GM21447 (cell line): ENCODE data around the gene NLN.
"Not testable (repeated sequence)": the region's sequence is repeated elsewhere in the genome, so short reads cannot be mapped to it uniquely, and the experiment has no call there.

Experiments
- ATAC-seq: cut with Tn5 transposase; IDR thresholded peaks from one replicate; pipeline ENCODE4 v1.9.1; 2021; ENCODE audit not compliant: unreplicated experiment

Gene NLN

GRCh38 chr5:65769539-65769938 lies 47.5 kb downstream of the NLN start:
- ATAC-seq: no peak

- no peak for ATAC-seq
These were observed 49.3 kb downstream of the NLN start for GRCh38 chr5:65771266-65771665.

GRCh38 chr5:65772963-65773362 lies 51.0 kb downstream of the NLN start:
- not testable (repeated sequence) for ATAC-seq

GRCh38 chr5:65774346-65774745 lies 52.3 kb downstream of the NLN start:
- no peak for ATAC-seq

GRCh38 chr5:65775476-65775875 lies 53.5 kb downstream of the NLN start:
- ATAC-seq: no peak

GRCh38 chr5:65776441-65777141 lies 54.6 kb downstream of the NLN start:
- no peak for ATAC-seq

- no peak for ATAC-seq
These were observed 56.1 kb downstream of the NLN start for GRCh38 chr5:65778126-65778525.

- ATAC-seq: no peak
These were observed 57.6 kb downstream of the NLN start for GRCh38 chr5:65779643-65780042.

- ATAC-seq: not testable (repeated sequence)
These were observed 66.3 kb downstream of the NLN start for GRCh38 chr5:65788296-65788695.

- ATAC-seq: no peak
These were observed 68.6 kb downstream of the NLN start for GRCh38 chr5:65790371-65791163.

GRCh38 chr5:65791712-65792673 lies 70.0 kb downstream of the NLN start:
- no peak for ATAC-seq

- no peak for ATAC-seq
These were observed 74.3 kb downstream of the NLN start for GRCh38 chr5:65796269-65796668.

- no peak for ATAC-seq
These were observed 74.8 kb downstream of the NLN start for GRCh38 chr5:65796751-65797316.

GRCh38 chr5:65797481-65797880 lies 75.5 kb downstream of the NLN start:
- ATAC-seq: no peak

- ATAC-seq: no peak
These were observed 77.9 kb downstream of the NLN start for GRCh38 chr5:65799857-65800256.

- ATAC-seq: no peak
These were observed 78.8 kb downstream of the NLN start for GRCh38 chr5:65800775-65801174.

GRCh38 chr5:65801352-65801783 lies 79.4 kb downstream of the NLN start:
- no peak for ATAC-seq

- no peak for ATAC-seq
These were observed 80.1 kb downstream of the NLN start for GRCh38 chr5:65802080-65802479.

GRCh38 chr5:65802820-65803219 lies 80.8 kb downstream of the NLN start:
- ATAC-seq: no peak

GRCh38 chr5:65803699-65804391 lies 81.8 kb downstream of the NLN start:
- no peak for ATAC-seq
